GM19043 (cell line): ENCODE data around the gene HERC2.
"Not testable (repeated sequence)": the region's sequence is repeated elsewhere in the genome, so short reads cannot be mapped to it uniquely, and the experiment has no call there.

Source experiments
- ATAC-seq: cut with Tn5 transposase; IDR thresholded peaks from one replicate; pipeline ENCODE4 v1.9.1; 2021; ENCODE audit warnings: low read depth; ENCODE audit not compliant: unreplicated experiment

The HERC2 gene

DNA sequence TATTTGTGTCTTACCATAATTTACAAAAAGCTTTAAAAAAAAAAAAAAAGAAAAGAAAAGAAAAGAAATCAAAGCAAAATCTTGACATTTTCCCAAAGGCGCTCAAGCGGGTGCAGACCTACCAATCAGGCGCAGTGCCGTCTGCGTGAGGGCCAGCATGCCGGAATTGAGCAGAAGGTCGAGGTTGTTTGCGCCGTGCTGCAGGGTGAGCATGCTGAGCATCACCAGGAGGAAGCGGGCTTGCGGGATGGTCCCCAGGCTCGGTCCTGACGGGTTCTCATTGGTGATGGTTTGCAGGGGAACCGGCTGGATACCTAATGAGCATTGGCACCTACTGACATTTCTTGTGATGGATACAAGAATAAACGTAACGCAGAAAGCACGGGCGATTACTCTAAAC, 93.9 kb downstream of the HERC2 start:
- no peak for ATAC-seq

DNA sequence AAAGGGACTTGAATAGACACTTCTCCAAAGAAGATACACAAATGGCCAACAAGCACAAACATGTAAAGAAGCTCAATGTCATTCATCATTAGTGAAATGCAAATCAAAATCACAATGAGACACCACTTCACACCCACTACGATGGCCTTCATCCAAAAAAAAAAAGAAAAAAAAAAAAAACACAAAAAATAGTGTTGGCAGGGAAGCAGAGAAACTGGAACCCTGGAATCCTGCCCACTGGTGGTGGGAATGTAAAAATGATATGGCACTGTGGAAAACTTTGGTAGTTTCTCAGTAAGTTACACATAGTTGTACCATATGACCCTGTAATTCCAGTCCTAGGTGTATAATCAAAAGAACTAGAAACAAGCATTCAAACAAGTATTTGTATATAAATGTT, 94.7 kb downstream of the HERC2 start:
- ATAC-seq = not testable (repeated sequence)

DNA sequence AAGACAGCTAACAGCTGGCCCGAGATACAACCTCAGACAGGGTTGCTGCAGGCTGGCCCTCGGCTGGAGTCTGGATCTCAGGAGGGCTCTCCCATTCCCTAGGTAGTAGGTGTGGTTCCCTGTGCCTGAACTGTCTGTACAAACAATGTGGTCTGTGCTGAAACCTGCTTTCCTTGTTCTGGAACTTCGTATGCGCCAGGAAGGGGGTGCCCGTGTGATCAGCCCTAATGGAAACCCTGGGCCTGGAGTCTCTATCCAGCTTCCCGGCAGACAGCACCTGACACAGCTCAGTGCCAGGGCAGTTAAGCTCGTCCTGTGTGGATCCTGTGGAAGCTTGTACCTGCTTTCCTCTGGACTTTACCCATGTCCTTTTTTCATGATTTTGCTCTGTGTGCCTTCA, 99.4 kb downstream of the HERC2 start:
- not testable (repeated sequence) for ATAC-seq

DNA sequence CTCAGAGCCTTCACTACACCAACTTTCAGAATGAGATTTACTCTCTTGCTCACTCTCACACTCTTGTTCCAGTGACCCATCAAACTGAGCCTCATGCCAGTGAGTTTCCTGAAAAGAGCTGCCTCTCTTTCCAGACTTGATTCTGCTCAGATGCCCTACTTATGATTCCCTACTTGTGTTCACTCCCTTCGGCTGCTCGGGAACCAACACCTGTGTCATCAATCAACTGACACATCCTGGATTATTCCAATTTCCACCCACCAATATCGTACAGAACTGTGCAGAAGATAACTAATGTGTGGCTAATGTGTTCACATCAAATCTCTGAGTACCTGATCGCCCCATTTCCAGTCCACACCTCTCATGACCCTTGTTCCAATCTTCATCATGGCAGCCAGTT, 100.3 kb downstream of the HERC2 start:
- ATAC-seq = not testable (repeated sequence)

DNA sequence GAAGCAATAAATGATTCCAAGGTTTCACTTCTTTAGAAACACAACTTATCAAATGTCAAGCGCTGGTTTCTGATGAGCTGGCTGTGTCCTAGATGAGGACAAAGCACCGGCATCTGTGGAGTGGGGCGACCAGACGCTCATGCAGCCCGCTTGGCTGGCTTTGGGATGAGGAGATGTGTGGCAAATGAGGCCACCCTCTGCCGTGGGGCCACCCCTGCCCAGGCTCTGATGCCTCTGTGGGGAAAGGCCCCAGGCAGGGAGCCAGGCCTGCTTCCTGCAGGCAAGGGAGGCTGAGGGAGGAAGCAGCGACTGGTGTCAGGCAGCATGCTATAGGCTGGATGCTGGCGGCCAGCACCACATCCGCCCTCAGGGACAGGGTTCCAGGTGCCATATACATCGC, 102.9 kb downstream of the HERC2 start:
- no peak for ATAC-seq

DNA sequence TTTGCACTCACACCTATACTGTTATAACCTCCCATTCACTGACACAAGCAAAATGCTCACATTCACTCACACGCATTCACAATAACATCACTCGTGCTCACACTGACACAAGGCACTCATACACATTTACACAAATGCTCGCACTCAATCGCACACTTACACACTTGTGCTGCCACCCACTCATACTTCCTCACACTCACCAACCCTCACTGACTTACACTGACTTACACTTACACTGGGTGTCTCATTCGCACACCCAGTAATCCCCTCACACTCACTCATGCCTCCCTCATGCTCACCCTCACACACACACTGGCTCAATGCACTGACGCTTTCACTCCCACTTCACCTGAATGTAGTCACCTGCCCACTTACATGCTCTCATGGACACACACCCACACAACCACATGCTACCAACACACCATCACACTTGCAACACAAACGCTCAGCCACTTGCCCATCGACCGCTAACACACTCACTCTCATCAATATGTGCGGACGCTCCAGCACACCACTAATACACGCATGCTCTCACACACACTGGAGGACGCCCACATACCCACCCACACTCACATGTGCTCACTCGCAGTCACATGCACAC, 104.9 kb downstream of the HERC2 start:
- ATAC-seq = not testable (repeated sequence)

DNA sequence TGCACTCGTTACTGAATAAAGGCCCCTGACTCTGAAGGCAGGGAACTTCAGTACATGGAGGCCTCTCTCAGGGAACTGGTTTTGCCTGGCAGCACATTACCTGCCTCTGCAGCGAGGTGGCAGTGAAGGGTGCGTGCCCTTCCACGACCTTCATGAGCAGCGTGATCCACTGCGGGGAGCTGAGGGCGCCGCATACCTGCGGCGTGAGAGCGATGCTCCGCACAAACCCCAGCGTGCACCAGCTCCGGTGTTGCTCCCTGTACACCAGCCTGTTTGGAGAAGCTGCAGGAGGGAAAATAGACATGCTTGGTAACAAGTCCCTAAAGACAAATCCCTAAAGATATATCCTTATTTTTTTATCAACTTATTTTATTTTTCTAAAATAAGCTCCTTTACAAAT, 106.5 kb downstream of the HERC2 start:
- ATAC-seq = not testable (repeated sequence)

DNA sequence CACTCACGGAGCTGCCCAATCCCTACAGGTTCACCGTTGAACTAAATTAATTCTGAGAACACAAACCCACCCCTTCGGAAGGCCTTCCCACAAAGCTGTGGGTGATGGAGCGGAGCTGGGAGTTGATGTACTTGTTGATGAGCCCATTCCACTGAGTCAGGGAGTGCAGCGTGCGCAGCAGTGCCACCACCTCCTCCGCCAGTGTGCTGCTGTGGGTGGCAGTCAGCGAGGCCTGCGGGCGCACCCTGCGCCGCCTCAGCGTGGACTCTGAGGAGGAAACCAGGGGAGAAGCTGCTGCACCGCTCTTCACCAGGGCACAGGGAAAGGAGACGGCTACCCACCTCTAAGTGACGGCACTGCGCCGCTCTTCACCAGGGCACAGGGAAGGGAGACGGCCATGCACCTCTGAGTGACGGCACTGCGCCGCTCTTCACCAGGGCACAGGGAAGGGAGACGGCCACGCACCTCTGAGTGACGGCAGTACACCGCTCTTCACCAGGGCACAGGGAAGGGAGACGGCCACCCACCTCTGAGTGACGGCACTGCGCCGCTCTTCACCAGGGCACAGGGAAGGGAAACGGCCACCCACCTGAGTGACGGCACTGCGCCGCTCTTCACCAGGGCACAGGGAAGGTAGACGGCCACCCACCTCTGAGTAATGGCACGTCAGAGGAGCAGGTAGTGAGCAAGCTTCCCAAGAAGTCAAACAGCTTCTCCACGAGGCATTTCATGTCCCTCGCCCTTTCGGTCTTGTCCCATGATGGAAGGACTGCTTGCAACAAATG, 107.8 kb downstream of the HERC2 start:
- ATAC-seq = not testable (repeated sequence)

DNA sequence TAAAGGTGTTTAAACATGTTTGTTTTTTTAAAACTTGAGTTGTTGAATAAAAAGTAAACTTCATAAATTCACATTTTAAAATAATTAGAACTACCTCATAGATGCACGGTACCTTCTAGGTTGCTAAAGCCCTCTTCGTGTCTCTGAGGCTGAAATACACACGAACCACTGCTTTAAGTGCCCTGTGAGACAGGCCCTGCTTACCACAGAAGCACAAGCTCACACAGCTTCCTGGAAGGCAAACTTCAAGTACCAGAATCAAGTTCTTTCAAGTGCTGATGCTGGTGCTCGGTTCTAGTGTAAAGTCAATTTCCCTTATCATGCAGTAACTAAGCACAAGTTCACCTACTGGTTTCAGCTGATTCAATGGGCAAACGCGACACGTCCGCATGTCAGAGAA, 108.6 kb downstream of the HERC2 start:
- ATAC-seq = not testable (repeated sequence)

DNA sequence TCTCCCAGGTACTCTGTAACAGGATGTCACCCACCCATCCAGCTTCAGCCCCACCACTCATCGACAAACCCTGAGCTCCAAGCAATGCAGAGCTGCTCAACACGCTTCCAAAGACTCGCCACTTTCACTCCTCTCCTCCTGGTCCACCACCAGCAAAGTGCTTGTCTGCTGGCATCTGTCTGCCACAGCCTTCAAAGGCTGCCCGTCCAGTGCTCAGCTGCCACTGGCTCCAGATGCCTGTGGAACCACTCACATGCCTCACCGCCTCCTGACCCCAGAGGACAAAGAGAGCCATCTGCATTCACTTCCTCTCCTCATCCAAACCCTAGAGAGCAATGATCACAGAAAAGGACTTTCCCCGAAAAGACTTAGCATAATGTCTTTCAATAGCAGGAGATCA, 113.4 kb downstream of the HERC2 start:
- ATAC-seq = no peak

DNA sequence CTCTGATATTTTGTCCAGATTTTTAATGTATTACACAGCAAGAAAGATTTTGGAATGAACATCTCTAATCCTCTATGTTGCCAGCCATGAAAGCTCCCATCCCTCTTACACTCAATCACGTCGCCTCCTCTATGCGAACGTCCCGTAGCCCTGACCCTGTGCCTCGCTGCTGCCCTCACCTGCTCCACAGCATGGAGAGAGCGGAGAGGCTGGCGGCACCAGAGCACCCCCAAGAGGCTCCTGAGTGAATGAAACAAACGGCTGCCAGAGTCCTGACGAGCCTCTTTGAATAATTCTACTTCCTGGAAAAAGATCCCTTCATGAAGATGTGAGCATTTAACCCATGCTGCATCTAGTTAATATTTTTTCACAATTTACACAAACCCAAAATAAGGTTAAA, 116.3 kb downstream of the HERC2 start:
- ATAC-seq = not testable (repeated sequence)

DNA sequence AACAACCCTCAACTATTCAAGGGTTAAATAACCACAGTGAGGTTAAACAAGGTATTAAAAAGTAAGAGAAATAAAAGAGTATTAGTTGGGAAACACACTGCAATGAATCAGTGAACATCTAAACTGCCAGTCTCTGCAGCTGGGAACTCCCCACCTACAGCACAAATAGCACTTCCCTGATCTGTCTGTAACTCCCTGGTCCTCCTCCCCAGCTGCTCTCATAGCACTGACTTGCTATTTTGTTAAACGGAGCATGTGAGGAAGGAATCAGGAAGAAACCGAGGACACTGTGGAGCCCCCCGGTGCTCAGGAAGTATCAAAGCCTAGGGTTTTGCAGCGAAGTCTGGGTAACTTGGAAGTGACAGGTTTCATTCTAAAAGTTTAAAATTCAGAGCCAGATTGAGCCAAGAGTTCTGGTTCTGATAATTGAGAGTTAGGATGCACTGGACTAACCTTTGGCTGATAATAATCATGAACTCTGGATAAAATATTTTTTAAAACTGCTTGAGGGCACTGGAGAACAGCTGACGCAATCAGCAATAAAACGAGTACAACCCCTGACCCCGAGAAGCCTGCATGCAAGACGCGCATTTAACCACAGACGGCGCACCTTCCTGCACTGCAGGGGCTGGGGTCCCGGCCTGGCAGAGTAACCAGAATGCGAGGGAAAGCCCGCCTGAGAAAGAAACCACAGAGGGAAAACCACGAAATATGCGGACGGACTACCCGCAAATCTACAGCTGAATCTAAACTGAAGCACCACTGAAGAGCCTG, 118.7 kb downstream of the HERC2 start:
- ATAC-seq = not testable (repeated sequence)

DNA sequence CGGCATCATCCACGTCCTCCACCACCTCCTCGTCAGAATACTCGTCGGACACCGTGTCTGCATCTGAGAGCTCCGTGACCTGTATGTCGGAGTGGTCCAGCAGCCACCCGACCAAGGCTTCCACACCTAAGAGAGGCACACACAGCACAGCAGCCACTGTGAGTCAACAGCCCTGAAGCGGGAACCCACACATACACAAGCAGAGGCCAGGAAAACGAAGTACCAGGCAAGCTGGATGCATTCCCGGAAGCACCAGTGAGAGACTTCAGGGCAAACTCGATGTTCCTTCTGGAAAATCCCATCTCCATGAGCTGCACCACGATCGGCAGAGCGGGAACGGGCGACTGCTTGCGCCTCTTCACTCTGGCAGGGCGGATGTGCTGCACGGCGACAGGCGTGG, 119.9 kb downstream of the HERC2 start:
- not testable (repeated sequence) for ATAC-seq

DNA sequence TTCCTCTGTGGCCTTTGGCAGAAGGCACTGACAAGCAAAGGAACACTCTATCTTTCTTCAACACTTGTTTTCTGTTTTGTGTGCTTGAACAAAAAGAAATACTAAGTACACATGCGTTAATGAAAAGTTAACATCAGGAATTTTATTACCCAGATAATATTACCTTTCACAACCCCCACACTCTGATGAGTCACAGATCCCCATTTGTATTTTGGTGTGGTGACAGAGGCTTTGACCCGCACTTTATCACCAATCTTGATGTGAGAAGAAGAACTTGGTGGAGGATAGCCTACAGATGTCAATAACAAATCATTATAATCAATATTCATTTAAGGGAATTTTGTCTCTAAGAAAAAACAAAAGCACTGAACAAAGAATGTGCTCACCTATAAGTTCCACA, 123.8 kb downstream of the HERC2 start:
- ATAC-seq = not testable (repeated sequence)

DNA sequence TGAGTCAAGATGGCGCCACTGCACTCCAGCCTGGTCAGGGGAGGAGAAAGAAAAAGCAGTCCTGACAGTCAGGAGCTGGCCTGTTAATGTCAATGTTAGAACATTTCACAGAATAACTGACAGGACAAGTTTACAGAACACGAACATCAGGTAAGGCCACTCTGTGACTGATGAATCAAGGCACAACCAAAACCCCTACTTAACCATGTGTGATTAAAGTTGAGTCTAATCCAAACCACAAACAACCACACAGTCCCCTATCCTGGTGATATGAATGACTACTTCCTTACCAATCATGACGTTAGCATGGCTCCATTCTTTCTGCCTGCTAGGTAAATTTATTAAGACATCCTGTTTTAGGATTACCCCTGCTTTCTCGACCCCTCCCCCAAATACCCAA, 124.3 kb downstream of the HERC2 start:
- not testable (repeated sequence) for ATAC-seq

DNA sequence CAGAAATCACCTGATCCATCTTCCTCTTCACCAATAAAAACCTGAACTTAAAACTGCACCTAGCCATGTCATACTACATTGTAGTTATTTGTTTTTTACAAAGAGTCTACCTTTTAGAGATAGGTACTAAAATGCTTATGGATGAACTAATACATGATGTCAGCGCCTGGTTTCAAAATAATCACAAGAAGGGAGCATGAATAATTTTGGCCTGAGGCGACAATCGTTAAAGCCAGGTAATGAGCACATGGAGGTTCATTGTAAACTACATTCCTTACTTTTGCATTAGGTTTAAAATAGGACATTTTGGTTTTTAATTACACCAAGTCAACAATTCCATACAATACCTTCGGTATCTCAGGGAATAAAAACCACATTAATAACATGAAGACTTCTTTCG, 125.4 kb downstream of the HERC2 start:
- ATAC-seq = not testable (repeated sequence)

DNA sequence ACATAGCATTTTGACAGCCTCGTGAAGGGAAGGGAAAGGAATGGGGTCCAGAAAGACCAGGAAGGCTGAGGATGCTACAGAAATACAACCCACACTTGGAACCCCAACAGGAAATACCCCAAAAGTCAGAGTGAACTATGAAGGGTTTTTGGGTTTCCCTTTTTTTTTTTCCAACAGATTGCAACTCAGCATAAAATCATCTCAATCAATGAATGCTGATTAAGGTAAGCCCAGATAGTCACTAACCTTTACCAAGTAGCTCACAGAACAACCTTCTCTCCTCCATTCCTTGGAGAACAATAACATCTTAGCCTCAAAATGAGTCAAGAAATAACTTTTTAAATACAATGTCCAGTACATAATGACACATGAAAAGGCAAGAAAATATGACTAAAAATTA, 129.2 kb downstream of the HERC2 start:
- no peak for ATAC-seq

DNA sequence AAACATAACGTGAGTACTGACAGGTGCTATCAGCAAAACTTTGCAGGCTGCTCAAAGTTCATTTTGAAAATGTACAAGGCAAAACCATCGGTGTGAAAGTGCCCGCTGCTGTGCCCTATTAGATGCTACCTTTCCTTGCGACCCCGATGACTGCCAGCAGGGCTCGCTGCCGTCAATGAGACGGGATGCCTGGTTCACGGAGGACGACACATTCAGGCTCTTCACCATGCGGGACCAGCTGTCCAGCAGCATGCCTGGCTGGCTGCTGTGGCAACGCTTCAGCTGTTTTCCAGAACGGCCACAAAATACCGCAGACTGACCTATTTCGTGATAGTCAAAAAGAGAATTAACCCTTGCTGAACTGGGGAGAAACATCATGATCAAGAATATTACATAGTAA, 130.1 kb downstream of the HERC2 start:
- ATAC-seq = no peak

DNA sequence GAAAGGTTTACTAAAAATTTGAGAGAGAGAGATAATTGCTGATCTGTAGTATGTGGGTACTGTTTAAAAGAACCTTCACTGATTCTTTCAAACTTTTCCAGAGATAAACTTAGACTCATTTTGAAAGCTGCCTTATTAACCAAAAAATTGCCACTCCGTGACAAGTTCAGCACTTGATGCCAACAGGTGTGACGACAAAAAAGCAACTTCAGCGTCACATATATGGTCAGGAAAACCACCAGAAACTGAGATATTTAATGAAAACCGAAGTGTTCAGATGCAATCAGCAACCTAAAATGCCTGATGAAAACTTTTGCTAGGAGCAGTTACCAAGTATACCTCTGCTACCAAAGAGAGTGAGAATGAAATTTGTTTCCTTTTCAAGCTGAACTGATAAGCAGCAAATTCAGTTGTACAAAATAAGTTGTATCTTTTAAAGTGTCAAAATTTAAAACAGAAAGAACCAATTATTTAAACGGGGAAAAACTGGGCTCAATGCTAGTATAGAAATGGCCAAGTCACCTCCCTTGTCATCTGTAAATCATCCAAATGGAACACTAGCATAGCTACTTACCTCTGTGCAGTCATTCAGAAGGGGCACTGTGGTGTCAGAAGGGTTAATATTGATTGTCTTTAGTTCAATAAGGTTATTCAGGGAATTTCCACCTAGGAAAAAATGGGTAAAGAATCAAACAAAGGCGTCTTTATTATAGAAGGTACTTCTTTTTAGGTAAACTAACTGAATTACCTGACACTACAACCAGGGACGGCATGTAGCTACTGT, 131.4 kb downstream of the HERC2 start:
- no peak for ATAC-seq

DNA sequence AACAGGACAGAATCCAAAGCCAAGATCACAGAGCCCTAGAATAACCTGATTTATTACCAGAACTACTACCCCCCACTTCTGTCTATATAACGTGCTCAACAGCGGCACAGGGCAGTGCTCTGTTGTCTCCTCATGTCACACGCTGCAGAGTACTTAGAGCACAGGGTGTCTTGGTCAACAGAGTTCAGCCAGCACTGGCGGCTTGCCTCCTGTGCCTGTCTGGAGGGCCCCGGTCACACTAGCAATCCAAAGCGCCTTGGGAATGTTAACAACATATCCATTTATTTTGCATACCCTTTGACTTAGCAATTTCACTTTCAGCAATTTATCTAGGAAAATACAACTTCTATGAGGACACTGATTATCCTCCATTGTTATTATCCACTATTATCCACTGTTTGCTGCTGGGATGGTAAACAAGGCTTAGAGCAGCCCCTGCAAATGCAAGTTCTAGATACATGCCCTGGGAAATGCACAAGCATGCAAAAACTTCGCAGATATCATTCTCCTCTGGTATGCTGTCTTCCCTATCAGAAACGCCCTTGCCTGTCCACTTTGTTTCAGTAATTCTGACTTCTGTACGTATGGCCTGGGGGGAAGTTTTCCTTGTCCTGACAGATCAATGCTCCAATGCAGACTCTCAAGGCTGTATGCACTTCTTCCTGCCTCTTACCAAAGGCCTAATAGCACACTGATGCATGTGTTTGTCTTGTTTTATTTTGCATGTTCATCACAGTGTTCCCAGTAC, 136.7 kb downstream of the HERC2 start:
- ATAC-seq = no peak
